ENCODE data around the gene NANP.

DNA sequence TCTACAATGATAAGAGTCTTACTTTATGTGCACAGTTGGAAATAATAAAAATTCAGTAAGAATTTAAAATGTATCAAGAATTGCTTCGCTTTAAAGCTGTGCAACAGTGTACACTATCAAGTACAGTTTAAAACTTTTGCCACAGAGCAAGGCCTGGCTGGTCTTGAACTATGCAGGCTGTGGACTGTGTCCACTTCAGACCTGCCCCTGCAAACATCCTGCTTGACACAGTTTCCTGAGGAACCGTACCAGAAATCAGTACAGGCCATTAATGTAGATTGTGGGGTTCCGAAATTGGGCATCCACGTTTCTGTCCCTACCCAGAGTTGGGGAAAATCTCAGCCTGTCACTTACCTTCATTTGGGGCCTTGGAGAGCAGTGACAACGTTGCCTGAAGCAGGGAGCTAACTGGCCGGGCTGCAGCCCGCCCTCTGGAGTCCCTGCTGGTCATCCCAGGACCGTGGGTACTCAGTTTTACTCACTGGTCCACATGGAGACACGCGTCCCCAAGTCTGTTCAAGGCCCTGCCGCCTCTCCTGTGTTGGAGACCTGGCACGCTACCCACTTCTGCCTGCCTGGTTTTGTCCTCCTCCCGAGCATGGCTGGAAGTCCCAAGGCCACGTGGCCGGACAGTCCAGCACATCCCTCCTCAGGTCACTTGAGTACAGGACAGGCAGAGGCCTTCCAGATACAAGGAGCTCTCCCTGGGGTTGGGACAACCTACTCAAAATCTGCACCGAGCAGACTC lies 46.9 kb downstream of the NANP start:
- TF ChIP-seq, protein P1, sequence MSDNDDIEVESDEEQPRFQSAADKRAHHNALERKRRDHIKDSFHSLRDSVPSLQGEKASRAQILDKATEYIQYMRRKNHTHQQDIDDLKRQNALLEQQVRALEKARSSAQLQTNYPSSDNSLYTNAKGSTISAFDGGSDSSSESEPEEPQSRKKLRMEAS (IDR thresholded peaks at IDR 0.05), result no peak
- TF ChIP-seq CHD2 (IDR thresholded peaks at IDR 0.05; ENCODE audit: low read length, partially characterized antibody), result no peak
- TF ChIP-seq CEBPB (IDR thresholded peaks at IDR 0.05), result no peak
- TF ChIP-seq EP300 (IDR thresholded peaks at IDR 0.05), result no peak
- TF ChIP-seq MAZ (IDR thresholded peaks at IDR 0.05; ENCODE audit: borderline replicate concordance, low read depth, low read length), result no peak
